ENCODE measurements around the gene NDUFB7.
A peak's percentile ranks its signal among the peaks of the same experiment; 100 is the strongest.
"Not testable (repeated sequence)": the region's sequence is repeated elsewhere in the genome, so short reads cannot be mapped to it uniquely, and the experiment has no call there.

Gene NDUFB7

GRCh38 chr19:14603990-14604387 is 32.1 kb upstream of the NDUFB7 start:
- H3K4me2 ChIP-seq: peak overlapping the region; percentile 44
- H3K4me1 ChIP-seq: peaks cover 28% of the 10 kb centered on the region
- no peaks in the 10 kb centered on the region for H3K36me3 ChIP-seq
- no peaks in the 10 kb centered on the region; the same call in 1 of the 2 replicates for H4K20me1 ChIP-seq
- peaks cover 20% of the 10 kb centered on the region for H3K9me3 ChIP-seq
- TF ChIP-seq Cebpa-rat (IDR thresholded peaks at IDR 0.05): no peak
- H3K27me3 ChIP-seq: peaks cover 12% of the 10 kb centered on the region; the same call in 1 of the 2 replicates
- H3K4me3 ChIP-seq: no peak overlapping the region
- no peak overlapping the region for H3K27ac ChIP-seq
- H3K9ac ChIP-seq: no peak overlapping the region

DNA sequence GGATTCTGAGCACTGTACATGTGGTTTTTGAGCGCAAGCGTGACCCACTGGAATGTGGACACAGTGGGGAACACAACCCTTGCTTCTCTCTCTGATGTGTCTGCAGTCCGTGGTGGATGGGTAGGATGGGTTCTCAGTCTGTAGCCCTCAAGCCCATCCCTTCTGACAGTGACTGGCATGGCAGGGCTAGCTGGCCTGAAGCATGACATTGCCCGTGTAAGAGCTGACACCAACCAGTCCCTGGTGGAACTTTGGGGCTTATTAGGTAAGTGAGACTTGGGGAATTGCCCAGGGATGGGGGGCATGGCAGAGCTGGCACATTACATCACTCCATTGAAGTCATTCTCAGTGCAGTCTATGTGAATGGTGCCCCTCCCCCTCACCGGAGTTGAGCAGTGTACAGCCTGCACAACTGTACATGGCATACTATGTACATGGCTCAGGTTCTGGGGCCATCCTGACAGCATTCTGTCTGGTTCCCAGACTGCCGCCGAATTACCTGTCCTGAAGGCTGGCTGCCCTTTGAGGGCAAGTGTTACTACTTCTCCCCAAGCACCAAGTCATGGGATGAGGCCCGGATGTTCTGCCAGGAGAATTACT is 27.8 kb upstream of the NDUFB7 start:
- Histone ChIP-seq H3K9me3 (peaks cover 38% of the 10 kb centered on the region), H3K27ac (no peak overlapping the region), H3K36me3 (no peaks in the 10 kb centered on the region), H3K9ac (no peak overlapping the region), H3K4me3 (no peak overlapping the region), H3K27me3 (no peaks in the 10 kb centered on the region), H3K4me2 (no peak overlapping the region), H4K20me1 (no peaks in the 10 kb centered on the region), H3K4me1 (peaks cover 16% of the 10 kb centered on the region)
- TF ChIP-seq Cebpa-rat (IDR thresholded peaks at IDR 0.05): no peak

DNA sequence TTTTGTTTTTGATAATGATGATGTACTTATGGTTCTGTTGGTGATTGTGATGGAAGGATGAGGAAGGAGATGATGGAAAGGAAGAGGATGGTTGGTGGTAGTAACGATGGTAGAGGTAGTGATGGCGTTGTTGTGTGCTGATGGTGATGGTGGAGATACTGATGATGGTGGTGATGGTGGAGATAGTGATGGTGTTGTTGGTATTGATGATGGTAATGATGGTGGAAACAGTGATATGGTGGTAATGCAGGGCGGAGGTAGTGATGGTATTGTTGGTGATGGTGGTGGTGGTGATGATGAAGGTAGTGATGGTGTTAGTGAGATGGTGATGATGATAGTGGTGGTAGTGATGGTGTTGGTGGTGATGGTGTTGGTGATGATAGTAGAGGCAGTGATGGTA is 23.7 kb upstream of the NDUFB7 start:
- H4K20me1 ChIP-seq: no peaks in the 10 kb centered on the region
- H3K4me2 ChIP-seq: no peak overlapping the region
- H3K27ac ChIP-seq: no peak overlapping the region
- H3K4me1 ChIP-seq: no peaks in the 10 kb centered on the region
- peaks cover 18% of the 10 kb centered on the region for H3K9me3 ChIP-seq
- no peaks in the 10 kb centered on the region for H3K36me3 ChIP-seq
- TF ChIP-seq Cebpa-rat (IDR thresholded peaks at IDR 0.05): no peak
- H3K27me3 ChIP-seq: no peaks in the 10 kb centered on the region
- no peak overlapping the region for H3K4me3 ChIP-seq
- no peak overlapping the region for H3K9ac ChIP-seq

GRCh38 chr19:14589433-14589832 is 17.6 kb upstream of the NDUFB7 start:
- H3K9ac ChIP-seq, H3K27me3 ChIP-seq, H3K4me1 ChIP-seq, H3K4me2 ChIP-seq, H3K27ac ChIP-seq, H3K9me3 ChIP-seq, H4K20me1 ChIP-seq, H3K36me3 ChIP-seq, H3K4me3 ChIP-seq: not testable (repeated sequence)

- not testable (repeated sequence) for H3K4me2 ChIP-seq, H4K20me1 ChIP-seq, H3K27ac ChIP-seq, H3K27me3 ChIP-seq, H3K9ac ChIP-seq, H3K36me3 ChIP-seq, H3K4me3 ChIP-seq, H3K9me3 ChIP-seq
- H3K4me1 ChIP-seq: peaks cover 11% of the 10 kb centered on the region; the same call in 1 of the 2 replicates
Observed at GRCh38 chr19:14585187-14585586, 13.3 kb upstream of the NDUFB7 start.

GRCh38 chr19:14584372-14584771 is 12.5 kb upstream of the NDUFB7 start:
- not testable (repeated sequence) for H3K9ac ChIP-seq, H4K20me1 ChIP-seq, H3K4me3 ChIP-seq, H3K36me3 ChIP-seq, H3K27me3 ChIP-seq, H3K4me2 ChIP-seq, H3K27ac ChIP-seq, H3K9me3 ChIP-seq
- H3K4me1 ChIP-seq: peaks cover 12% of the 10 kb centered on the region

GRCh38 chr19:14582894-14583340 is 11.1 kb upstream of the NDUFB7 start, which contains the start of gene CLEC17A:
TSS of gene CLEC17A (plus strand) at chr19:14583084. CDS start at chr19:14583161, 77 bp downstream.
- peaks cover 6% of the 10 kb centered on the region for H4K20me1 ChIP-seq
- H3K4me1 ChIP-seq: peaks cover 26% of the 10 kb centered on the region
- no peaks in the 10 kb centered on the region for H3K27me3 ChIP-seq
- peak within 1 kb of the TSS; percentile 32 for H3K4me2 ChIP-seq
- H3K36me3 ChIP-seq: no peaks in the 10 kb centered on the region
- no peak within 1 kb of the TSS for H3K4me3 ChIP-seq
- TF ChIP-seq Cebpa-rat (IDR thresholded peaks at IDR 0.05): no peak
- H3K27ac ChIP-seq: no peak within 1 kb of the TSS
- no peak within 1 kb of the TSS for H3K9ac ChIP-seq
- H3K9me3 ChIP-seq: no peaks in the 10 kb centered on the region

- no peak overlapping the region for H3K4me3 ChIP-seq
- no peak overlapping the region for H3K4me2 ChIP-seq
- no peak overlapping the region for H3K27ac ChIP-seq
Observed at GRCh38 chr19:14580623-14581237, 8.9 kb upstream of the NDUFB7 start.

GRCh38 chr19:14577885-14578427 is 6.1 kb upstream of the NDUFB7 start:
- H4K20me1 ChIP-seq: peaks cover 12% of the 10 kb centered on the region
- H3K9me3 ChIP-seq: no peaks in the 10 kb centered on the region
- no peak for TF ChIP-seq Cebpa-rat (IDR thresholded peaks at IDR 0.05)
- no peaks in the 10 kb centered on the region for H3K27me3 ChIP-seq
- H3K9ac ChIP-seq: no peak overlapping the region
- peaks cover 56% of the 10 kb centered on the region for H3K4me1 ChIP-seq
- H3K27ac ChIP-seq: peak overlapping the region; percentile 53; the same call in 1 of the 2 replicates
- H3K4me3 ChIP-seq: 0 out of 2 replicates have a peak overlapping the region, but pooled peaks have one; percentile 8
- H3K36me3 ChIP-seq: no peaks in the 10 kb centered on the region
- peak overlapping the region; percentile 88 for H3K4me2 ChIP-seq

More at GRCh38 chr19:14580623-14581237, 8.9 kb upstream of the NDUFB7 start:
- H3K4me1 ChIP-seq: peaks cover 48% of the 10 kb centered on the region
- no peak for TF ChIP-seq Cebpa-rat (IDR thresholded peaks at IDR 0.05)
- H3K9me3 ChIP-seq: no peaks in the 10 kb centered on the region
- H3K27me3 ChIP-seq: no peaks in the 10 kb centered on the region
- H3K9ac ChIP-seq: no peak overlapping the region
- no peaks in the 10 kb centered on the region for H3K36me3 ChIP-seq
- H4K20me1 ChIP-seq: peaks cover 12% of the 10 kb centered on the region

- H3K4me1 ChIP-seq: peaks cover 54% of the 10 kb centered on the region
- H3K36me3 ChIP-seq: no peaks in the 10 kb centered on the region
- no peaks in the 10 kb centered on the region for H3K9me3 ChIP-seq
- no peak for TF ChIP-seq Cebpa-rat (IDR thresholded peaks at IDR 0.05)
- H3K4me2 ChIP-seq: peak overlapping the region; percentile 88
- H3K27me3 ChIP-seq: no peaks in the 10 kb centered on the region
- H4K20me1 ChIP-seq: peaks cover 12% of the 10 kb centered on the region
- 0 out of 2 replicates have a peak overlapping the region, but pooled peaks have one; percentile 53 for H3K27ac ChIP-seq
- H3K9ac ChIP-seq: no peak overlapping the region
- H3K4me3 ChIP-seq: no peak overlapping the region
Observed at GRCh38 chr19:14577264-14577663, 5.4 kb upstream of the NDUFB7 start.

All from BLaER1 (cell line).